GM12892 (cell line): ENCODE data around the gene MBD1.

Source experiments
- POLR2A ChIP-seq: IDR thresholded peaks from 2 replicates; pipeline ENCODE4 v1.6.1; 2011; ENCODE audit warnings: low read depth, low read length, control low read depth
- TAF1 ChIP-seq: IDR thresholded peaks from 2 replicates; pipeline ENCODE4 v1.6.1; 2011; ENCODE audit warnings: low read depth, mild to moderate bottlenecking, control low read depth, low read length, borderline replicate concordance

GRCh38 chr18:50299626-50300388 lies 18.5 kb upstream of the MBD1 start:
- TF ChIP-seq TAF1, result no peak
- no peak for TF ChIP-seq POLR2A
